Smooth muscle cell (in vitro differentiated cells): ENCODE data around the gene CCDC93. TPM values are rescaled to one million over a fixed set of nuclear protein-coding genes. Genes with fewer than 3 reads are reported as not detected.

ENCODE experiments used
- DNase-seq: peaks from one replicate; lab custom pipeline; 2025; ENCODE audit not compliant: unreplicated experiment; lab: John Stamatoyannopoulos, UW
- H2AFZ ChIP-seq: fragments of 200-600 bp; sonication (generic); 2 replicates; pipeline ENCODE4 v1.6.0; 2016; ENCODE audit warnings: antibody characterized with exemption, low read depth, mild to moderate bottlenecking
- H3F3A ChIP-seq: fragments of 200-600 bp; sonication (generic); 2 replicates; pipeline ENCODE4 v1.6.0; 2017; ENCODE audit warnings: antibody characterized with exemption, low read depth
- H3K27ac ChIP-seq: fragments of 200-600 bp; sonication (generic); 2 replicates; pipeline ENCODE4 v1.5.1; 2016; ENCODE audit warnings: low read depth, mild to moderate bottlenecking
- H3K27me3 ChIP-seq: fragments of 200-600 bp; sonication (generic); 2 replicates; pipeline ENCODE4 v1.6.1; 2016; ENCODE audit warnings: low read depth, mild to moderate bottlenecking
- H3K36me3 ChIP-seq: fragments of 200-600 bp; sonication (generic); 2 replicates; pipeline ENCODE4 v1.5.1; 2016; ENCODE audit warnings: low read depth
- H3K4me1 ChIP-seq: fragments of 200-600 bp; sonication (generic); 2 replicates; pipeline ENCODE4 v1.5.1; 2016; ENCODE audit warnings: low read depth
- H3K4me2 ChIP-seq: fragments of 200-600 bp; sonication (generic); 2 replicates; pipeline ENCODE4 v1.6.0; 2016; ENCODE audit warnings: mild to moderate bottlenecking
- H3K4me3 ChIP-seq: fragments of 200-600 bp; sonication (generic); 2 replicates; pipeline ENCODE4 v1.5.1; 2016; ENCODE audit warnings: mild to moderate bottlenecking
- H3K79me2 ChIP-seq: fragments of 200-600 bp; sonication (generic); 2 replicates; pipeline ENCODE4 v1.6.0; 2016; ENCODE audit warnings: low read depth, mild to moderate bottlenecking
- H3K9ac ChIP-seq: fragments of 200-600 bp; sonication (generic); 2 replicates; pipeline ENCODE4 v1.6.0; 2016; ENCODE audit warnings: low read depth
- H3K9me3 ChIP-seq: fragments of 200-600 bp; sonication (generic); replicated peaks from 2 replicates; pipeline ENCODE4 v1.5.1; 2016; ENCODE audit warnings: low read depth
- H4K20me1 ChIP-seq: fragments of 200-600 bp; sonication (generic); 2 replicates; pipeline ENCODE4 v1.6.0; 2016; ENCODE audit warnings: low read depth
- WGBS: methylation state at CpG from one replicate; pipeline ENCODE4 v1.1.7; 2016; ENCODE audit warnings: low lambda C conversion rate; 5-methylcytosine and 5-hydroxymethylcytosine counted together
- polyA plus RNA-seq: library from polyadenylated mRNA; unstranded; fragments of >200 nt; fragmentation: Nextera tagmentation; extraction: Ambion mirVana; gene quantifications from 2 replicates; pipeline ENCODE4 v1.2.1, GENCODE V29; 2016
- total RNA-seq: library from RNA; depleted of rRNA; stranded (reverse); fragments of >200 nt; gene quantifications from 2 replicates; pipeline ENCODE4 v1.2.3, GENCODE V29; 2014
- TF ChIP-seq, protein P1 (sequence below): fragments of 200-600 bp; sonication (generic); IDR thresholded peaks from 2 replicates; pipeline ENCODE4 v1.5.1; 2017; ENCODE audit warnings: borderline replicate concordance, mild to moderate bottlenecking, antibody characterized with exemption; ENCODE audit not compliant: insufficient read depth, poor library complexity, severe bottlenecking

The CCDC93 gene
- total and polyA plus RNA-seq, 2 experiments from 2014 or later: 9.5 to 13.2 TPM

DNA sequence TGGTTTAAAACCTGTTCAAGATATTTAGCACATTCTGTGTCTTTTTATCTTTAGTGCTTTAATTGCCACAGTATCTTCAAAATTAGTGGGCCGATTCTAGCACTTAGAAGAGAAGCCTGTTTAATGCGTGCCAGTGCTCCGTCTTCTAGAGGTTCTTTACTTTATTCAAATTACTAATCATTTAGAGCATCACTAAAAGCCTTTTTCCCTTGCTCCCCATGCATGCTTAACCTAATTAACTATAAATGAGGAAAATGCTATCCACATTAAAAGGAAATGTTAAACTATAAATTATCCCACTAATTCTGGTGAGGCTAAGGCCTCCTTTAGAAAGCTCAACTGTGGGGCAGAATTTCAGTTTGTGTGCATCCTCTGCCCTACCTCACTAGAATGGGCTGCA is 42.9 kb upstream of the CCDC93 start:
- Histone ChIP-seq H3K9ac (no peak overlapping the region), H3K4me3 (no peak overlapping the region), H2AFZ (no peak overlapping the region), H3F3A (peaks cover 19% of the 10 kb centered on the region), H3K4me1 (peaks cover 6% of the 10 kb centered on the region), H3K4me2 (no peak overlapping the region), H4K20me1 (no peaks in the 10 kb centered on the region), H3K79me2 (no peaks in the 10 kb centered on the region), H3K27ac (no peak overlapping the region), H3K9me3 (no peaks in the 10 kb centered on the region), H3K27me3 (no peaks in the 10 kb centered on the region), H3K36me3 (no peaks in the 10 kb centered on the region)
- no peak for DNase-seq
- TF ChIP-seq, protein P1, sequence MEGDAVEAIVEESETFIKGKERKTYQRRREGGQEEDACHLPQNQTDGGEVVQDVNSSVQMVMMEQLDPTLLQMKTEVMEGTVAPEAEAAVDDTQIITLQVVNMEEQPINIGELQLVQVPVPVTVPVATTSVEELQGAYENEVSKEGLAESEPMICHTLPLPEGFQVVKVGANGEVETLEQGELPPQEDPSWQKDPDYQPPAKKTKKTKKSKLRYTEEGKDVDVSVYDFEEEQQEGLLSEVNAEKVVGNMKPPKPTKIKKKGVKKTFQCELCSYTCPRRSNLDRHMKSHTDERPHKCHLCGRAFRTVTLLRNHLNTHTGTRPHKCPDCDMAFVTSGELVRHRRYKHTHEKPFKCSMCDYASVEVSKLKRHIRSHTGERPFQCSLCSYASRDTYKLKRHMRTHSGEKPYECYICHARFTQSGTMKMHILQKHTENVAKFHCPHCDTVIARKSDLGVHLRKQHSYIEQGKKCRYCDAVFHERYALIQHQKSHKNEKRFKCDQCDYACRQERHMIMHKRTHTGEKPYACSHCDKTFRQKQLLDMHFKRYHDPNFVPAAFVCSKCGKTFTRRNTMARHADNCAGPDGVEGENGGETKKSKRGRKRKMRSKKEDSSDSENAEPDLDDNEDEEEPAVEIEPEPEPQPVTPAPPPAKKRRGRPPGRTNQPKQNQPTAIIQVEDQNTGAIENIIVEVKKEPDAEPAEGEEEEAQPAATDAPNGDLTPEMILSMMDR: no peak
- 89% methylated on average over 3 of the region's 3 CpGs for WGBS

DNA sequence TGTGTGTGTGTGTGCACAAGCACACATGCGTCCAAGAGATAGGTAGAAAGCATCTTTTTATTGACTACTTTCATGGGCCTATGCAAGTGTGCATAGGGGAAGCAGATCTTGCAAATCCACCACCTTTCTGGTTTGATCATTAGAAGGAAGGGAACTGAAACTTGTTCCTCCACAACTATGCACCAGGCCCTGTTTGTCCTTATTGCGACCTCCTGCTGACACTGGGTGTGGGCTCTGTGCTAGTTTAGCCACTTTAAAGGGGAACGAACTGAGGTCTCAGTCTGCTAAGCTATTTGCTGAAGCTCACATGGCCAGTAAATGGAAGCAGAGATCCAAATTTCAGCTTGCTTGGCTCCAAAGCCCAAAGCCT is 42.3 kb upstream of the CCDC93 start:
- H3K79me2 ChIP-seq: no peaks in the 10 kb centered on the region
- peaks cover 19% of the 10 kb centered on the region for H3F3A ChIP-seq
- H3K27ac ChIP-seq: no peak overlapping the region
- no peaks in the 10 kb centered on the region for H3K36me3 ChIP-seq
- H3K27me3 ChIP-seq: no peaks in the 10 kb centered on the region
- H3K4me1 ChIP-seq: peaks cover 7% of the 10 kb centered on the region
- H3K9ac ChIP-seq: no peak overlapping the region
- H3K9me3 ChIP-seq: no peaks in the 10 kb centered on the region
- TF ChIP-seq, protein P1: no peak
- no peak for DNase-seq
- H4K20me1 ChIP-seq: no peaks in the 10 kb centered on the region
- no peak overlapping the region for H3K4me2 ChIP-seq
- H3K4me3 ChIP-seq: no peak overlapping the region
- H2AFZ ChIP-seq: no peak overlapping the region
- WGBS: 67% methylated on average over 3 of the region's 3 CpGs

DNA sequence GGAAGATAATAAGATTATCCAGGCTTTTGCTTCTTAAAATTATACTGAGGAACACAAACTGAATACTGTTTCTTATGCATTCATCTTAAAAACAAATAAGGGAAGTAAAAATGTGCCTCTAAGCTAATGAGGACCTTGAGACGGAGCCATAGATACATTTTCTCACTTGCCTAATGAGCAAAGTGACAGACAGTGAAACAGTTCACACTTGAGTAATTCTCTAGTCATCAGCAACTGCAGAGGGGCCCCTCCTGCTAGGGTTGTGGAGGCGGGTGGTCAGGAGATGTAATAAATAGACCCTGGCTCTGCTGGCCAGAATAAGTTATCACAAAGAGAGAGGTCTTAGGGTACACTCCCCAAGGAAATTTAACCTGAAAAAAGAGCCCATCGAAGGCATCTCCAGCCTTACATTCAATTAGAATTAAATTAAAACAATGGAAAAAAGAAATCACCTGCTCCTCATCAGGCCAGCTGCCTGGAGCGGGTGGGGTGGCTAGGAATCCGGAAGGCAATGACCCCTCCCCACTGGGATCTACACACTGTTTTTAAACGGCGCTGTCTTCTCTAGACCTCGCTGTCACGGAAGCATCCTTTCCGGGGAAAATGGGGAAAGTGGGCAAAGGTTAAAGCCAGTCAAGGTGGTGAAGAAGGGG is 41.8 kb upstream of the CCDC93 start:
- Histone ChIP-seq H3K79me2 (no peaks in the 10 kb centered on the region), H3K9ac (no peak overlapping the region), H3K9me3 (no peaks in the 10 kb centered on the region), H3K4me3 (no peak overlapping the region), H3F3A (peaks cover 16% of the 10 kb centered on the region), H4K20me1 (no peaks in the 10 kb centered on the region), H3K27ac (no peak overlapping the region), H3K4me1 (peaks cover 12% of the 10 kb centered on the region), H2AFZ (no peak overlapping the region), H3K36me3 (no peaks in the 10 kb centered on the region), H3K4me2 (no peak overlapping the region), H3K27me3 (no peaks in the 10 kb centered on the region)
- no peak for DNase-seq
- TF ChIP-seq, protein P1: no peak
- WGBS: 82% methylated on average over 10 of the region's 10 CpGs
